ENCODE measurements around the gene GET4.

GET4 gene

DNA sequence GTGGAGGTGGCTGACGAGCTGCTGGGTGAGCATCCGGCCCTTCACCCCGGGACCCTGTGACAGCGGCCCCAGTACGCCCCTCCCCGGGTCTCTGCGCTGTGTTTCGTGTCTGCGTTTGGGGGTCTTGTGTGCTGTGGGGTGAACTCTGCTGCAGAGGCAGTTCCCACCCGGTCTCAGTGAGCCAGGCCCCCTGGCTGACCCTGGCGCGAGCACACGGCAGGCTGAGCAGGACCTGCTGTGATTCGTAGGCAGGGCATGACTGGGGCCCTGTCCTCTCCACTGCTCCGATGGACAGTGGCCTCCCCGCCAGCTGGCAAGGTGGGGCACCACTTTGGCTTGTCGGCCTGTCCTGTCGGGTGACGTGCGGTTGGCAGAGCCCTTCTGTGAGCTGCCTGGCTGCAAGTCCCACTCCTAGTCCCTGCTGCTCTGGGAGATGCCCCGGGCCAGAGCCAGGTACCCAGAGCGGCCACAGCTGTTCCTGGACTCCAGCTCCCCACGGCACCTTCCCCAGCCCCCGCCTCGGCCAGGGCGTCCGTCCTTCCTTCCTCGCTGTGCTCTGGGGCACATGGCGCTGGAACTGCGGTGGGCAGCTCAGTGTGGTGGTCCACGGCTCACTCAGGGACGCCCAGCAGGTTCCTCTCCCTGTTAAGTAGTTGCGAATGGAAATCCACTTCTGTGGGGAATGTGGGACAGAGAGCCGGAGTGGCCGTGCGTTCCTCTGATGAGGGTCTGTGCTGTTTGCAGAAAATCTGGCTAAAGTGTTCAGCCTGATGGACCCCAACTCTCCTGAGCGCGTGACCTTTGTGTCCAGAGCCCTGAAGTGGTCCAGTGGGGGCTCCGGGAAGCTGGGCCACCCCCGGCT is 10.5 kb downstream of the GET4 start:
- DNase-seq (ENCODE audit: low read depth), result no peak

DNA sequence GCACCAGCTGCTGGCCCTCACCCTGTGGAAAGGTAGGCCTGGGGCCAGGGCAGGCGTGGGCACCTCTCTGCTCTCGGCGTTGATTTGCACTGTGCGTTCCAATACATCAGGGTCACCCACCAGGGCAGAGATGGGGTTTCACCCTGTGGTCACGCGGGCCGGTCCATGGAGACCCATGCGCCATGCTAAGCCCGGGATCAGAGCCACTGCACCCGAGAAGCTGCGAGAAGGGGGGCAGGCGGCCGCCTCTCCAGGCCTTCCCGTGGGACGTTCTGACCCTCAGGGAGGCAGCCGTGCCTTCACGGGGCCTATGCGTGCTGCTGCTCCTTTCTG is 11.1 kb downstream of the GET4 start:
- DNase-seq (ENCODE audit: low read depth), result no peak

DNA sequence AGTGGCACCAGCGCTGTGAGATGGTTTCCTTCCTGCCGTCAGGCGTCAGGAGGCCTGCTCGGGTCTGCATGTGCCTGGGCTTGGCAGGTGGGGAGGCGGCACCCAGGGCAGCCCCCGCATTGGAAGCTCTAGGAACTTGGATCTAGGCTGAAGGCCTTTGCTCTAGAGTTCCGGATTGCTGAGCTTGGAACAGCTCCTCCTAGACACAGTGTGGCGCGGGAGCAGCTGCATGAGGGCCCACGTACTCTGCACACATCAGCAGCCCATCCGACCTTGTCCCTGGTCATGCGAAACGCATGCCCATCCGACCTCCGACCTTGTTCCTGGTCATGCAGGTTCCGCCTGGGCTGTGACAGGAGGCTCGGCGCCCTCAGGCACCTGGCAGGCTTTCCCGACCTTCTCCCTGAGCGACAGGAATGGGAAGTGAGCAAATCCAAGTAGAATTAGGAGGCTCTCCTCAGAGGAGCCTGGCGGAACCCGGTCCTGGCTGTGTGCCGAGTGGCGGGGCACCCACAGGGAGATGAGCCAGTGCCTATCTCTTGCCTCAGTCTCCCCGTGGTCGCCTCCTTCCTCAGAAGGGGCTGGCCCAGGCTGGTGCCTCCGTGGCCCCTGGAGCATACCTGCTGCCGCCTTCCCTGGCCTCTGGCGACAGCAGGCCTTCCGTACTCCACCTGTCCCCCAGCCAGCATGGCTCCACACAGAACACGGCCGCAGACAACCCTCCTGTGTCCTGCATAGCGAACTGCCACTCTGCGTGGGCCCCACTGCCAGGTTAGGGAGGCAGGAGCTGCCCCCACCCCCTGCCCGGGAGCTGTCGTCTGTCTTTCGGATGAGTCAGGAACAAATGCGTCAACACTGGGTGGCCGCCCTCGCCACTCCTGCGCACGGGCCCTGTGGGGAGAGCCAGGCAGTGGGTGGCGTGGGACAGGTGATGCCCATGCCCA is 12.0 kb downstream of the GET4 start:
- DNase-seq (ENCODE audit: low read depth), result no peak

GRCh38 chr7:889025-889390 is 12.7 kb downstream of the GET4 start:
- no peak for DNase-seq (ENCODE audit: low read depth)

- DNase-seq (ENCODE audit: low read depth), result no peak
These were observed 13.0 kb downstream of the GET4 start for GRCh38 chr7:889391-889790.

GRCh38 chr7:890868-891267 is 14.5 kb downstream of the GET4 start:
- DNase-seq (ENCODE audit: low read depth), result no peak

GRCh38 chr7:891291-891690 is 14.9 kb downstream of the GET4 start:
- DNase-seq (ENCODE audit: low read depth), result no peak

DNA sequence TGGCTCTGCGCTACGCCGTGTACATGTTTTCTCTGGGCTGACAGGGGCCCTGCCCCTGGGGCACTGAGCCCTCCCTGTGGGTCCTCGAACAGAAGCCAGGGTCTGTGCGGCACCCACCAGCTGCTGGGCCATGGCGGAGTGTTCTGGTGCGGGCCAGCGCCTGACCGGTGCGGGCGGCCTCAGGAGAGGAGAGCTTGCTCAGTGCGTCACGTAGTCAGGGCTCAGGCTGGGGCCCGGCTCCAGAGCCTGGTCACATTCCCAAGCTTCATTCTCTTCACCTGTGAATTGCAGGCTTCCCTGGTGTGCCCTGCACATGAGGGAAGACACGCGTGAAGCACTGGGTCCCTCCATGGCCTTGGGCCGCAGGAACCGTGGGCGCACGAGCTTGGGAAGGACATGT is 15.5 kb downstream of the GET4 start:
- DNase-seq (ENCODE audit: low read depth), result no peak

GRCh38 chr7:892648-893593 is 16.6 kb downstream of the GET4 start:
- no peak for DNase-seq (ENCODE audit: low read depth)

DNA sequence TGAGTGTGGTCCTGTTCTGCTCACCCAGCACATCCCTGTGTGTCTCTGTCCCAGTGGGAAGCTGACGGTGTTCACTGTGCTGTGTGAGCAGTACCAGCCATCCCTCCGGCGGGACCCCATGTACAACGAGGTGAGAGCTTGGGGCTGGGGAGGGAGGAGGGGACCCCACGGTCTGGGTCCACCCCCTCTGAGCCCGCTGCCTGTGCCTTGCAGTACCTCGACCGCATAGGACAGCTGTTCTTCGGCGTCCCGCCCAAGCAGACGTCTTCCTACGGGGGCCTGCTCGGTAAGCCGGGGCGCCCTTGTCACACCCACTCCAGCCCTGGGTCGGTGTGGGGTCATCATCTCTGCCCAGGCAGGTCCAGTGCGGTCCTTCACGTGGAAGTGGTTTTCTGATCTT is 17.3 kb downstream of the GET4 start:
- DNase-seq (ENCODE audit: low read depth), result no peak

GRCh38 chr7:894164-894867 is 18.0 kb downstream of the GET4 start:
- DNase-seq (ENCODE audit: low read depth), result no peak

GRCh38 chr7:894927-895450 is 18.6 kb downstream of the GET4 start:
- DNase-seq (ENCODE audit: low read depth), result no peak

DNA sequence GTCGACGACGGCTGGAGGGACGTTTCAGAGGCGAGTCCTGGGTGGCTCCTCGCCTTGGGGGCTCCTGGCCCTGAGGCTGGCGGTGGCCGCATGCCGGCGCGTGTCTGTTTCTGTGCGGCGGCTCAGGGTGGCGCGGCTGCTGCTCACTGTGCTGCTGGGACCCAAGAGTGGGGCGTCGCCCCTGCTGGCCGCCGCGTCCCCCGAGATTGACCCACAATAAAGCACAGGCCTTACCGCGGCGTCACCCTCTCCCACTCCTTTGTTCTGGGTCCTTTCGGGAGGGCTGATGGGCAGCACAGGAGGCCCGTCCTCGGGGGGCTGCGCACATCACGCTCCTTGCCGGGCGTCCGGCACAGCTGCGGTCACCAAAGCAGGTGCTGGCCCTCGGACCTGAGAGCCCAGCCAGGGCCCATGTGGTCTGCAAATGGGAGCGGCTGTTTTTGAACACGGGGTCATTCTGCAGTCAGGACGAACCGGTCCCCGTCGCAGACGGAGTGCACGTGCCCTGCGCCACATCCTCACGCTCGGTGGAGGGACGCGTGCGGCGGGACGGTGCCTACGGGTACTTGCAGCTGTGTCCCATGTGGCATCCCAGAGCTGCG is 19.2 kb downstream of the GET4 start:
- DNase-seq (ENCODE audit: low read depth), result no peak

- DNase-seq (ENCODE audit: low read depth), result no peak
These were observed 20.2 kb downstream of the GET4 start for GRCh38 chr7:896346-897075.

GRCh38 chr7:897086-897485 is 20.7 kb downstream of the GET4 start:
- no peak for DNase-seq (ENCODE audit: low read depth)

DNA sequence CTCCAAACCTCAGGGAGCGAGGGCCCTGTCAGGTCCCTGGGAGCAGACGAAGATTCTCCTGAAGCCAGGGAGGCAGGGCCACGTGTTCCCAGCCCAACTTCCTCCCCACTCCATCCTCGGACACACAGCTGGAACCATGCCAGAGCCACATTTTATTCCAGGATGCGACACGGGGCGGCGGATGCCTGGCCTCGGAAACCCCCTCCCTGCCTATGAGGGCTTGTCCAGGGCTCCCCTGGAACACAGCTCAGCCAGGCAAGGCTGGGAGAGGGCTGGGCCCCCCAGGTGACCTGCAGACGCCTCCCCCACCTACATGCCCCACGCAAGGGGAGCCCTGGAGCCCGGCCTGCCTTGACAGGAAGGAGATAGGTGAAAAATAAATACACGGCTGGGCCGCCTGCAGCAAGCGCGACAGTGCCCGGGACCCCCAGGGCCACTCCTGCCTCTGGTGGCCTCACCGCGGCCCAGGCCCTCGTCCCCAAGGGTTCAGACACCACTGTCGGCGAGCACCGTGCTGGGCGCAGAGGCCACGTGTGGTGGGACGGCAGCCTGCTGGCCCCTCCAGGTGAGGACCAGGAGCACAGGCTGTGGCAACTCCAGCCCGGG is 21.5 kb downstream of the GET4 start:
- DNase-seq (ENCODE audit: low read depth), result no peak

DNA sequence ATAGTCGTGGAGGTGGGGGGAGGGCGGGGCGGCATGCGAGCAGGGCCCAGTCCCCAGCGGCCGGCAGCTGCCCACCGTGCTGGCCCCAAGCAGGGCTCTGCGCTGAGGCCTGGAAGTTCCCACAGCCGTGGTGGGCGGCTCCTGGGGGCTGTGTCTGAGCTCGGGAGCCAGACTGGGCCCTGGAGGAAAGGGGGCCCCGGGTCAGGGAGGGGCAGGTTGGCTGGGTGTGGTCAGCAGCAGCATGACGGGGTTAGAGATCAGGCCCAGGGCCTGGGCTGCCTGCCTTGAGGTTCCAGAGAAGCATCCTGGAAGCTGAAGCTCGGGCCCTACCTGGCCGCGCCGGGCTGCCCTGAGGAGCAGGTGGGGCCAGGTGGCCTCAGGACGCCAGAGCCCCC is 22.1 kb downstream of the GET4 start:
- DNase-seq (ENCODE audit: low read depth), result no peak

GRCh38 chr7:898855-899681 is 22.7 kb downstream of the GET4 start:
- DNase-seq (ENCODE audit: low read depth), result no peak

DNA sequence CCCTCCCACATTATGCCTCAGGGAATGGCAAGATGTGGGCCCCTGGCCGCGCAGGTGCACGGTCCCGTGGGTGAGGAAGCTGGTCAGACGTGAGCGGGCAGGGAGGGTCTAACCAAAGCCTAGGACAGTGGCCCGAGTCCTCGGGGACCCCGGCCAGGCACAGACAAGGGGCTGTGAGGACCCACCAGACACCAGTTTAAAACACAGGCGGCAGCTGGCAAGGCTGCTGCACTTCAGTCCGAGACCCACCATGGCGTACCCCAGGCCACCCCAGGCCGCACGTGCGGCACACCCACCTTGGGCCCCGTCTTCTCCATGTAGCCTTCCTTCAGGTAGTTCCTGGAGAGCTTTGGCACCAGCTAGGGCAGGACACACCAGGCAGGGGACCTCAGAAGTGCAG is 23.5 kb downstream of the GET4 start:
- no peak for DNase-seq (ENCODE audit: low read depth)

All from HS-5 (cell line).